IPS-20b (cell line): ENCODE data around the gene ANKRD23.
"Not testable (repeated sequence)": the region's sequence is repeated elsewhere in the genome, so short reads cannot be mapped to it uniquely, and the experiment has no call there.

Experiments
- H3K27ac ChIP-seq: one replicate; pipeline ENCODE4 v1.5.1; 2013; ENCODE audit warnings: low read length
- H3K27me3 ChIP-seq: 2 replicates; pipeline ENCODE4 v1.6.1; 2013; ENCODE audit warnings: mild to moderate bottlenecking, low read length, inconsistent platforms; ENCODE audit not compliant: insufficient read depth
- H3K36me3 ChIP-seq: 2 replicates; pipeline ENCODE4 v1.6.1; 2013; ENCODE audit warnings: low read depth, mild to moderate bottlenecking, inconsistent platforms, low read length, moderate library complexity; ENCODE audit not compliant: insufficient read depth
- H3K4me1 ChIP-seq: 2 replicates; pipeline ENCODE4 v1.6.1; 2013; ENCODE audit warnings: mild to moderate bottlenecking, control low read depth, inconsistent platforms, low read length, moderate library complexity; ENCODE audit not compliant: insufficient read depth
- H3K4me3 ChIP-seq: 2 replicates; pipeline ENCODE4 v1.5.1; 2013; ENCODE audit warnings: mild to moderate bottlenecking, low read length, inconsistent platforms
- H3K9ac ChIP-seq: 2 replicates; pipeline ENCODE4 v1.6.1; 2013; ENCODE audit warnings: low read depth, mild to moderate bottlenecking, inconsistent platforms, low read length, moderate library complexity
- H3K9me3 ChIP-seq: 2 replicates; pipeline ENCODE4 v1.6.1; 2013; ENCODE audit warnings: mild to moderate bottlenecking, low read depth, low read length, inconsistent platforms; ENCODE audit not compliant: insufficient read depth

ANKRD23 gene

DNA sequence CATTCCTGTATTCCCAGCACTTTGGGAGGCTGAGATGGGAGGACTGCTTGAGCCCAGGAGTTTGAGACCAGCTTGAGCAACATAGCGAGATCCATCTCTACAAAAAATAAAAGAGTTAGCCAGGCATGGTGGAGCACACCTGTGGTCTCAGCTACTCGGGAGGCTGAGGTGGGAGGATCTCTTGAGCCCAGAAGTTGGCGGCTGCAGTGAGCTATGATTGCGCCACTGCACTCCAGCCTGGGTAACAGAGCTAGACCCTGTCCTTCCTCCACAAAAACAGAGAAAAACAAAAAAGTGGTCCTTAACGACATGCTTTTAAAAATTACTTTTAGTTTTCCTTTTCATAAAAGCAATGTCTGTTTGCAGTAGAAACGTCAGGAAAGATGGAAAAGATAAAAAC is 47.3 kb downstream of the ANKRD23 start:
- not testable (repeated sequence) for H3K9me3 ChIP-seq, H3K4me3 ChIP-seq, H3K4me1 ChIP-seq, H3K36me3 ChIP-seq, H3K9ac ChIP-seq, H3K27me3 ChIP-seq, H3K27ac ChIP-seq

GRCh38 chr2:96795076-96795475 is 48.7 kb downstream of the ANKRD23 start:
- Histone ChIP-seq H3K4me1 (no peaks in the 10 kb centered on the region), H3K27me3 (no peaks in the 10 kb centered on the region), H3K9ac (no peak overlapping the region), H3K9me3 (no peaks in the 10 kb centered on the region), H3K36me3 (no peaks in the 10 kb centered on the region), H3K27ac (no peak overlapping the region), H3K4me3 (no peak overlapping the region)

GRCh38 chr2:96792772-96793749 is 50.8 kb downstream of the ANKRD23 start:
- Histone ChIP-seq H3K4me3 (no peak overlapping the region), H3K27ac (no peak overlapping the region), H3K36me3 (no peaks in the 10 kb centered on the region), H3K4me1 (no peaks in the 10 kb centered on the region), H3K9ac (no peak overlapping the region), H3K27me3 (no peaks in the 10 kb centered on the region), H3K9me3 (no peaks in the 10 kb centered on the region)

DNA sequence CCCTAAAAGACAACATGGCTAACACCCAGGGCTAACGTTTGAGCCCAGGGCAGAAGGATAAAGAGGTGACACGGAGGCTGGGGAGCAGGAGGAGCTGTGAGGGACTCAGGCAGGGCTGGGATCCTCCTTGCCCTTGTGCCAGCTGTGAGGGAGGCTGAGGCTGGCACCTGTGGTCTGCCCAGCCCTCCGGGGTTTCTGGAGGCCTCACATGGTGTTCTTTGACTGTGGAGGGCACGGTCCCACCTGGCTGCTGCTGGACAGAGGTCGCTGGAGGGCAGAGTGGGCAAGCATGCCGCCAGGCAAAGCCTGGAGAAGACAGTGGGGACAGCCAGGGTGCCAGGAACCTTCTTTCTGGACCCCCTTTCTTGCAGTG is 54.6 kb downstream of the ANKRD23 start:
- Histone ChIP-seq H3K4me1 (no peaks in the 10 kb centered on the region), H3K9ac (no peak overlapping the region), H3K9me3 (no peaks in the 10 kb centered on the region), H3K27me3 (no peaks in the 10 kb centered on the region), H3K27ac (no peak overlapping the region), H3K4me3 (no peak overlapping the region), H3K36me3 (no peaks in the 10 kb centered on the region)

DNA sequence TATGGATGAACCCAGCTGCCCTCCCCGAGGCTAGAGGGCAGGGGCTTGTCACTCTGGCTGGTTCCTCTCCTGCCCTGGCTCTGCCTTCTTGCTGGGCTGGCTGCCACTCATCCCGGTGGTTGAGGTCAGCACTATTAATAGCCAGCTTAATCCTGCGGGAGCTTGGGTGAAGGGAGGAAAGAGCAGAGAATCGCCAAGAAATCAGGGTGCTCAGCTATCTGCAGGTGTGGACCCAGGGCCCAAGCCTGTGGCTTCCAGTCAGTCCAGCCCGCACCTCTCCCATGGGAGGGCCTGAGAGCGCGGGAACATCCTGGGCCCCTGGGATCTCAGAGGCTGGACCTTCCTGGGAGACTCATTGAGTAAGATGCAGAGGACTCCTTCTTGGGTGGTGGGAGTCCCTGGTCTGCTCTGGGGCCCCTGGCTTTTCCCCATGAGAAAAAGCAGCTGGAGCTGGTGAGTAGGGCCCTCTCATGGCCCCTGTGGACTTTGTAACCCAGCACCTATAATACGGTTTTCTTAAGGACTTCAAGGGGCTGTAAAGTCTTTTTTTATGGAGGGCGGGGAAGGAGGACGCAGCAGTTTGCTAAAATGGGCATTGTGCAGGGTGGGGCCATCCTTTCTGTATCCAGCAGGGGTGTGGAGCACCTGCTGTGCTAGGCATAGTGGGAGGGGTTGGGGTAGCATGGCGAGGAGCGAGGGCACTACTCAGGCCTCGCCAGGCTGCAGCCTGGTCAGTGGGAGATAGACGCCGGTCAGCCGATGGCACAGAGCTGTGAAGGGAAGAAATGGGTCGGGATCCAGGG is 55.2 kb downstream of the ANKRD23 start:
- no peak overlapping the region for H3K9ac ChIP-seq
- no peaks in the 10 kb centered on the region for H3K36me3 ChIP-seq
- H3K4me1 ChIP-seq = no peaks in the 10 kb centered on the region
- H3K27ac ChIP-seq = no peak overlapping the region
- H3K4me3 ChIP-seq = no peak overlapping the region
- H3K27me3 ChIP-seq = no peaks in the 10 kb centered on the region
- H3K9me3 ChIP-seq = no peaks in the 10 kb centered on the region
